Measurements from ENCODE around the gene SLC15A2.
"Not testable (repeated sequence)": the region's sequence is repeated elsewhere in the genome, so short reads cannot be mapped to it uniquely, and the experiment has no call there.

The SLC15A2 gene

GRCh38 chr3:121918779-121919483 lies 24.7 kb downstream of the SLC15A2 start:
- Histone ChIP-seq H3K9me3 (no peaks in the 10 kb centered on the region), H3K9ac (no peak overlapping the region), H3K4me3 (no peak overlapping the region), H3K4me1 (peaks cover 3% of the 10 kb centered on the region; the same call in 1 of the 2 replicates), H3K27me3 (no peaks in the 10 kb centered on the region), H3K4me2 (no peak overlapping the region), H4K20me1 (no peaks in the 10 kb centered on the region), H3K36me3 (peaks cover 94% of the 10 kb centered on the region), H3K27ac (no peak overlapping the region)
- no peak for TF ChIP-seq Cebpa-rat (IDR thresholded peaks at IDR 0.05)

- Histone ChIP-seq H3K4me2 (no peak overlapping the region), H3K4me1 (no peaks in the 10 kb centered on the region), H3K9me3 (no peaks in the 10 kb centered on the region; the same call in 1 of the 2 replicates), H4K20me1 (no peaks in the 10 kb centered on the region), H3K27me3 (no peaks in the 10 kb centered on the region), H3K4me3 (no peak overlapping the region), H3K9ac (no peak overlapping the region), H3K27ac (no peak overlapping the region), H3K36me3 (peaks cover 90% of the 10 kb centered on the region)
- no peak for TF ChIP-seq Cebpa-rat (IDR thresholded peaks at IDR 0.05)
Measured at GRCh38 chr3:121924734-121925133, 30.5 kb downstream of the SLC15A2 start.

- no peak for TF ChIP-seq Cebpa-rat (IDR thresholded peaks at IDR 0.05)
- Histone ChIP-seq H3K9me3 (no peaks in the 10 kb centered on the region; the same call in 1 of the 2 replicates), H3K27me3 (no peaks in the 10 kb centered on the region), H3K4me3 (no peak overlapping the region), H3K4me1 (no peaks in the 10 kb centered on the region), H4K20me1 (no peaks in the 10 kb centered on the region), H3K9ac (no peak overlapping the region), H3K27ac (no peak overlapping the region), H3K36me3 (peaks cover 90% of the 10 kb centered on the region), H3K4me2 (no peak overlapping the region)
Measured at GRCh38 chr3:121926380-121926779, 32.2 kb downstream of the SLC15A2 start.

- not testable (repeated sequence) for H3K27ac ChIP-seq, H3K4me1 ChIP-seq
Measured at GRCh38 chr3:121938141-121938855, 44.1 kb downstream of the SLC15A2 start.

GRCh38 chr3:121941592-121941991 lies 47.4 kb downstream of the SLC15A2 start:
- Histone ChIP-seq H3K36me3 (peaks cover 78% of the 10 kb centered on the region), H3K27me3 (no peaks in the 10 kb centered on the region), H3K4me1 (no peaks in the 10 kb centered on the region), H3K4me3 (no peak overlapping the region), H3K9ac (no peak overlapping the region), H3K27ac (no peak overlapping the region), H3K4me2 (no peak overlapping the region), H3K9me3 (no peaks in the 10 kb centered on the region), H4K20me1 (no peaks in the 10 kb centered on the region)
- no peak for TF ChIP-seq Cebpa-rat (IDR thresholded peaks at IDR 0.05)

More at GRCh38 chr3:121938141-121938855, 44.1 kb downstream of the SLC15A2 start:
- peaks cover 53% of the 10 kb centered on the region for H3K36me3 ChIP-seq
- not testable (repeated sequence) for H3K27me3 ChIP-seq, H3K9me3 ChIP-seq, H3K9ac ChIP-seq, H3K4me3 ChIP-seq, H3K4me2 ChIP-seq, H4K20me1 ChIP-seq

GRCh38 chr3:121942116-121942786 lies 48.0 kb downstream of the SLC15A2 start:
- no peak overlapping the region for H3K4me2 ChIP-seq
- H3K4me3 ChIP-seq = no peak overlapping the region
- H3K9me3 ChIP-seq = no peaks in the 10 kb centered on the region
- no peaks in the 10 kb centered on the region for H3K27me3 ChIP-seq
- no peak overlapping the region for H3K9ac ChIP-seq
- H3K27ac ChIP-seq = no peak overlapping the region
- no peaks in the 10 kb centered on the region for H3K4me1 ChIP-seq
- no peak for TF ChIP-seq Cebpa-rat (IDR thresholded peaks at IDR 0.05)
- peaks cover 78% of the 10 kb centered on the region for H3K36me3 ChIP-seq
- no peaks in the 10 kb centered on the region for H4K20me1 ChIP-seq

- peaks cover 80% of the 10 kb centered on the region for H3K36me3 ChIP-seq
- no peak overlapping the region for H3K4me3 ChIP-seq
- TF ChIP-seq Cebpa-rat (IDR thresholded peaks at IDR 0.05) = no peak
- H4K20me1 ChIP-seq = no peaks in the 10 kb centered on the region
- no peaks in the 10 kb centered on the region for H3K9me3 ChIP-seq
- no peaks in the 10 kb centered on the region for H3K27me3 ChIP-seq
- H3K9ac ChIP-seq = no peak overlapping the region
- H3K4me1 ChIP-seq = no peaks in the 10 kb centered on the region
- H3K4me2 ChIP-seq = no peak overlapping the region
- no peak overlapping the region for H3K27ac ChIP-seq
Measured at GRCh38 chr3:121943431-121943830, 49.2 kb downstream of the SLC15A2 start.

GRCh38 chr3:121948641-121949040 lies 54.4 kb downstream of the SLC15A2 start:
- Histone ChIP-seq H3K4me3 (no peak overlapping the region), H3K9ac (no peak overlapping the region), H3K27ac (no peak overlapping the region), H3K27me3 (no peaks in the 10 kb centered on the region), H4K20me1 (no peaks in the 10 kb centered on the region), H3K4me1 (no peaks in the 10 kb centered on the region), H3K36me3 (peaks cover 55% of the 10 kb centered on the region), H3K9me3 (peaks cover 19% of the 10 kb centered on the region), H3K4me2 (no peak overlapping the region)
- no peak for TF ChIP-seq Cebpa-rat (IDR thresholded peaks at IDR 0.05)

- H3K9ac ChIP-seq = no peak overlapping the region
- TF ChIP-seq Cebpa-rat (IDR thresholded peaks at IDR 0.05) = no peak
- H3K27me3 ChIP-seq = no peaks in the 10 kb centered on the region
- peaks cover 31% of the 10 kb centered on the region for H3K9me3 ChIP-seq
- H3K27ac ChIP-seq = no peak overlapping the region
- no peak overlapping the region for H3K4me2 ChIP-seq
- H3K36me3 ChIP-seq = peaks cover 54% of the 10 kb centered on the region
- H3K4me3 ChIP-seq = no peak overlapping the region
- no peaks in the 10 kb centered on the region; the same call in 1 of the 2 replicates for H3K4me1 ChIP-seq
- no peaks in the 10 kb centered on the region for H4K20me1 ChIP-seq
Measured at GRCh38 chr3:121951291-121951919, 57.2 kb downstream of the SLC15A2 start.
